GM12878 (cell line): ENCODE measurements around the gene PSORS1C2. TPM values are rescaled to one million over a fixed set of nuclear protein-coding genes. Genes with fewer than 3 reads are reported as not detected.

Source experiments
- CBX5 ChIP-seq: sonication (generic); IDR thresholded peaks from 2 replicates; pipeline ENCODE4 v1.6.1; 2016; ENCODE audit warnings: low read depth, moderate library complexity, mild to moderate bottlenecking, inconsistent platforms
- CHD1 ChIP-seq: IDR thresholded peaks from 2 replicates; pipeline ENCODE4 v1.6.1; 2012; ENCODE audit warnings: low read depth, low read length, improper control_type of control experiment
- CHD4 ChIP-seq: fragments of 200-600 bp; sonication (generic); IDR thresholded peaks from 2 replicates; pipeline ENCODE4 v1.6.1; 2016; ENCODE audit warnings: mild to moderate bottlenecking
- DPF2 ChIP-seq: fragments of 450-650 bp; IDR thresholded peaks from 2 replicates; pipeline ENCODE4 v1.6.1; 2017; ENCODE audit warnings: mild to moderate bottlenecking
- IKZF2 ChIP-seq, 2 experiments: fragments of 450-650 bp; IDR thresholded peaks; 2 replicates each; pipeline ENCODE4 v1.6.1; 2017; ENCODE audit warnings: mild to moderate bottlenecking in 2 of 2, moderate library complexity in 2 of 2
- KLF5 ChIP-seq: fragments of 450-650 bp; IDR thresholded peaks from 2 replicates; pipeline ENCODE4 v1.6.1; 2014; ENCODE audit warnings: mild to moderate bottlenecking; ENCODE audit not compliant: partially characterized antibody
- NBN ChIP-seq: fragments of 450-650 bp; IDR thresholded peaks from 2 replicates; pipeline ENCODE4 v1.6.1; 2016
- NR2C1 ChIP-seq: fragments of 450-650 bp; IDR thresholded peaks from 2 replicates; pipeline ENCODE4 v1.6.1; 2017; ENCODE audit warnings: antibody characterized with exemption, mild to moderate bottlenecking, moderate library complexity
- POLR2AphosphoS5 ChIP-seq: IDR thresholded peaks from 2 replicates; pipeline ENCODE4 v1.6.1; 2011; ENCODE audit warnings: mild to moderate bottlenecking, low read length, inconsistent platforms
- SIN3A ChIP-seq: IDR thresholded peaks from 2 replicates; pipeline ENCODE4 v1.6.1; 2012; ENCODE audit warnings: low read depth, low read length, improper control_type of control experiment
- SMAD1 ChIP-seq: fragments of 450-650 bp; IDR thresholded peaks from 2 replicates; pipeline ENCODE4 v1.6.1; 2018; ENCODE audit warnings: mild to moderate bottlenecking, low read depth; ENCODE audit not compliant: partially characterized antibody
- SMAD5 ChIP-seq: IDR thresholded peaks from 2 replicates; pipeline ENCODE4 v1.6.1; 2016; ENCODE audit warnings: antibody characterized with exemption, low read depth
- SP1 ChIP-seq: IDR thresholded peaks from one replicate; pipeline ENCODE4 v1.6.1; 2011; ENCODE audit warnings: low read depth, low read length
- SREBF1 ChIP-seq: IDR thresholded peaks from 2 replicates; pipeline ENCODE4 v1.6.1; 2012; ENCODE audit warnings: mild to moderate bottlenecking, low read length
- polyA plus RNA-seq, 11 experiments: library from polyadenylated mRNA; depleted of rRNA in 4 of 11; unstranded in 6 of 11; stranded (reverse) in 5 of 11; fragments of >200 nt; fragmentation: Nextera tagmentation in 4 of 11; fragmentation: Illumina TruSeq in 1 of 11; extraction: Ambion mirVana in 4 of 11; extraction: Trizol in 1 of 11; gene quantifications; 1 replicate in 1 of 11; 2 replicates in 10 of 11; pipeline versions ENCODE4 v1.2.1 to v1.2.3, GENCODE V29; 2011 to 2016; ENCODE audit warnings: inconsistent platforms in 2 of 11, missing spikeins in 2 of 11, low read depth in 1 of 11
- total RNA-seq, 4 experiments: library from RNA; depleted of rRNA in 3 of 4; stranded (reverse); fragments of >200 nt in 3 of 4; fragmentation: Illumina TruSeq in 1 of 4; extraction: Trizol in 1 of 4; gene quantifications; 2 replicates each; pipeline versions ENCODE4 v1.2.1 to v1.2.3, GENCODE V29; 2013 to 2021
- TF ChIP-seq, protein P1 (sequence below): fragments of 150-350 bp; IDR thresholded peaks from 2 replicates; pipeline ENCODE4 v1.6.1; 2014; ENCODE audit warnings: mild to moderate bottlenecking, low read depth, low read length
- TF ChIP-seq, protein P2 (sequence below): IDR thresholded peaks from 2 replicates; pipeline ENCODE4 v1.6.1; 2012; ENCODE audit warnings: low read depth, low read length, improper control_type of control experiment
- TF ChIP-seq, protein P3 (sequence below): fragments of 450-650 bp; formaldehyde crosslinking; IDR thresholded peaks from 2 replicates; pipeline ENCODE4 v1.5.0; 2022; ENCODE audit warnings: mild to moderate bottlenecking, missing genetic modification characterization
- TF ChIP-seq, protein P4 (sequence below): fragments of 450-650 bp; formaldehyde crosslinking; IDR thresholded peaks from 2 replicates; pipeline ENCODE4 v1.4.0; 2020; ENCODE audit warnings: mild to moderate bottlenecking, moderate library complexity
- TF ChIP-seq, protein P5 (sequence below): fragments of 450-650 bp; IDR thresholded peaks from 2 replicates; pipeline ENCODE4 v1.6.1; 2018; ENCODE audit warnings: borderline replicate concordance, mild to moderate bottlenecking; ENCODE audit not compliant: partially characterized antibody

PSORS1C2 gene
- total and polyA plus RNA-seq, 10 of the 15 experiments (the other 5 are each of a cell fraction or from before 2014, with no cell fraction given), result not detected

DNA sequence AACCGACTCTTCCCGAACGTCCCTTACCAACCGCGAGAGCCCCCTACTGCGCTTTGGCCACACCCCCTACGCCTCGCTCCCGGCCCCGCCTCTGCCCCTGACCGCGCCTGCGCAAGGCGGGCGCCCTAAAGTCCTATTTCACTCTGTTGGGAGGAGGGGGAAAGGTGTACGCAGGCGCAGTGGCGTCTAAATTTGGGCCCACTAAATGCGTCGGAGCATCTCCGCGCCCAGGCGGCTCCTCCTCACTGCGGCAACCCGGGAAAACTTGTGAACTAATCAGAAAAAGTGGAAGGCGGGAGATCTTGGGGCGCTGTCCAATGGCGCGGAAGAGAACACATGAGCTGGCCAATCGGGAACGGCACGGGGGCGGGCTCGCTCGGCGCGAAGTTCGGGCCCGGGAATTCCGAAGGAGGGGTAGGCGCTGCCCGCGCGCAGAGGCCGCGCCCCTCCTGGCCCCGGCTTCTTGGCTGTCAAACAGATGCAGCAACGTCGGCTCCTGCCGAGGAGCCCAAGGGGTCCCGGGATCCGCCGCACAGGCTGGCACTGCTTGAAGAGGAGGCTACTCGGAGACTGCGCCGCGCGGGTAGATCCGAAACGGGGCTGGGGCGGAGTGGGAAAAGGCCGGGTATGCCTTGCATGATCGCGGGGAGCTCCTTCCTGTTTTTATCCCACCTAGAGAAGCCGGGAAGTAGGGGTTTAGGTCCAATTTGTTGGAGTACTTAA lies 19.4 kb upstream of the PSORS1C2 start, which contains the start of gene TCF19 (continued):
- TF ChIP-seq, protein P1, sequence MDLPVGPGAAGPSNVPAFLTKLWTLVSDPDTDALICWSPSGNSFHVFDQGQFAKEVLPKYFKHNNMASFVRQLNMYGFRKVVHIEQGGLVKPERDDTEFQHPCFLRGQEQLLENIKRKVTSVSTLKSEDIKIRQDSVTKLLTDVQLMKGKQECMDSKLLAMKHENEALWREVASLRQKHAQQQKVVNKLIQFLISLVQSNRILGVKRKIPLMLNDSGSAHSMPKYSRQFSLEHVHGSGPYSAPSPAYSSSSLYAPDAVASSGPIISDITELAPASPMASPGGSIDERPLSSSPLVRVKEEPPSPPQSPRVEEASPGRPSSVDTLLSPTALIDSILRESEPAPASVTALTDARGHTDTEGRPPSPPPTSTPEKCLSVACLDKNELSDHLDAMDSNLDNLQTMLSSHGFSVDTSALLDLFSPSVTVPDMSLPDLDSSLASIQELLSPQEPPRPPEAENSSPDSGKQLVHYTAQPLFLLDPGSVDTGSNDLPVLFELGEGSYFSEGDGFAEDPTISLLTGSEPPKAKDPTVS, result no peak
- TF ChIP-seq SIN3A (peak; percentile 96), CHD4 (no peak), KLF5 (peak; percentile 80), SMAD5 (no peak), NR2C1 (no peak), SP1 (peak; percentile 99), POLR2AphosphoS5 (0 out of 2 replicates have a peak, but pooled peaks have one; percentile 31), IKZF2 (IDR thresholded peaks at IDR 0.05) (peak; percentile 83 to 86), CHD1 (no peak), SMAD1 (no peak), CBX5 (no peak), SREBF1 (0 out of 2 replicates have a peak, but pooled peaks have one; percentile 21), NBN (no peak), DPF2 (peak; percentile 19; the same call in 1 of the 2 replicates)
- TF ChIP-seq, protein P2, sequence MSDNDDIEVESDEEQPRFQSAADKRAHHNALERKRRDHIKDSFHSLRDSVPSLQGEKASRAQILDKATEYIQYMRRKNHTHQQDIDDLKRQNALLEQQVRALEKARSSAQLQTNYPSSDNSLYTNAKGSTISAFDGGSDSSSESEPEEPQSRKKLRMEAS, result no peak; the same call in 1 of the 2 replicates
- TF ChIP-seq, protein P3, sequence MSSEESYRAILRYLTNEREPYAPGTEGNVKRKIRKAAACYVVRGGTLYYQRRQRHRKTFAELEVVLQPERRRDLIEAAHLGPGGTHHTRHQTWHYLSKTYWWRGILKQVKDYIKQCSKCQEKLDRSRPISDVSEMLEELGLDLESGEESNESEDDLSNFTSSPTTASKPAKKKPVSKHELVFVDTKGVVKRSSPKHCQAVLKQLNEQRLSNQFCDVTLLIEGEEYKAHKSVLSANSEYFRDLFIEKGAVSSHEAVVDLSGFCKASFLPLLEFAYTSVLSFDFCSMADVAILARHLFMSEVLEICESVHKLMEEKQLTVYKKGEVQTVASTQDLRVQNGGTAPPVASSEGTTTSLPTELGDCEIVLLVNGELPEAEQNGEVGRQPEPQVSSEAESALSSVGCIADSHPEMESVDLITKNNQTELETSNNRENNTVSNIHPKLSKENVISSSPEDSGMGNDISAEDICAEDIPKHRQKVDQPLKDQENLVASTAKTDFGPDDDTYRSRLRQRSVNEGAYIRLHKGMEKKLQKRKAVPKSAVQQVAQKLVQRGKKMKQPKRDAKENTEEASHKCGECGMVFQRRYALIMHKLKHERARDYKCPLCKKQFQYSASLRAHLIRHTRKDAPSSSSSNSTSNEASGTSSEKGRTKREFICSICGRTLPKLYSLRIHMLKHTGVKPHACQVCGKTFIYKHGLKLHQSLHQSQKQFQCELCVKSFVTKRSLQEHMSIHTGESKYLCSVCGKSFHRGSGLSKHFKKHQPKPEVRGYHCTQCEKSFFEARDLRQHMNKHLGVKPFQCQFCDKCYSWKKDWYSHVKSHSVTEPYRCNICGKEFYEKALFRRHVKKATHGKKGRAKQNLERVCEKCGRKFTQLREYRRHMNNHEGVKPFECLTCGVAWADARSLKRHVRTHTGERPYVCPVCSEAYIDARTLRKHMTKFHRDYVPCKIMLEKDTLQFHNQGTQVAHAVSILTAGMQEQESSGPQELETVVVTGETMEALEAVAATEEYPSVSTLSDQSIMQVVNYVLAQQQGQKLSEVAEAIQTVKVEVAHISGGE, result no peak
- TF ChIP-seq, protein P4, sequence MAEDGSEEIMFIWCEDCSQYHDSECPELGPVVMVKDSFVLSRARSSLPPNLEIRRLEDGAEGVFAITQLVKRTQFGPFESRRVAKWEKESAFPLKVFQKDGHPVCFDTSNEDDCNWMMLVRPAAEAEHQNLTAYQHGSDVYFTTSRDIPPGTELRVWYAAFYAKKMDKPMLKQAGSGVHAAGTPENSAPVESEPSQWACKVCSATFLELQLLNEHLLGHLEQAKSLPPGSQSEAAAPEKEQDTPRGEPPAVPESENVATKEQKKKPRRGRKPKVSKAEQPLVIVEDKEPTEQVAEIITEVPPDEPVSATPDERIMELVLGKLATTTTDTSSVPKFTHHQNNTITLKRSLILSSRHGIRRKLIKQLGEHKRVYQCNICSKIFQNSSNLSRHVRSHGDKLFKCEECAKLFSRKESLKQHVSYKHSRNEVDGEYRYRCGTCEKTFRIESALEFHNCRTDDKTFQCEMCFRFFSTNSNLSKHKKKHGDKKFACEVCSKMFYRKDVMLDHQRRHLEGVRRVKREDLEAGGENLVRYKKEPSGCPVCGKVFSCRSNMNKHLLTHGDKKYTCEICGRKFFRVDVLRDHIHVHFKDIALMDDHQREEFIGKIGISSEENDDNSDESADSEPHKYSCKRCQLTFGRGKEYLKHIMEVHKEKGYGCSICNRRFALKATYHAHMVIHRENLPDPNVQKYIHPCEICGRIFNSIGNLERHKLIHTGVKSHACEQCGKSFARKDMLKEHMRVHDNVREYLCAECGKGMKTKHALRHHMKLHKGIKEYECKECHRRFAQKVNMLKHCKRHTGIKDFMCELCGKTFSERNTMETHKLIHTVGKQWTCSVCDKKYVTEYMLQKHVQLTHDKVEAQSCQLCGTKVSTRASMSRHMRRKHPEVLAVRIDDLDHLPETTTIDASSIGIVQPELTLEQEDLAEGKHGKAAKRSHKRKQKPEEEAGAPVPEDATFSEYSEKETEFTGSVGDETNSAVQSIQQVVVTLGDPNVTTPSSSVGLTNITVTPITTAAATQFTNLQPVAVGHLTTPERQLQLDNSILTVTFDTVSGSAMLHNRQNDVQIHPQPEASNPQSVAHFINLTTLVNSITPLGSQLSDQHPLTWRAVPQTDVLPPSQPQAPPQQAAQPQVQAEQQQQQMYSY (CRISPR knock-in tag), result no peak
- TF ChIP-seq, protein P5, sequence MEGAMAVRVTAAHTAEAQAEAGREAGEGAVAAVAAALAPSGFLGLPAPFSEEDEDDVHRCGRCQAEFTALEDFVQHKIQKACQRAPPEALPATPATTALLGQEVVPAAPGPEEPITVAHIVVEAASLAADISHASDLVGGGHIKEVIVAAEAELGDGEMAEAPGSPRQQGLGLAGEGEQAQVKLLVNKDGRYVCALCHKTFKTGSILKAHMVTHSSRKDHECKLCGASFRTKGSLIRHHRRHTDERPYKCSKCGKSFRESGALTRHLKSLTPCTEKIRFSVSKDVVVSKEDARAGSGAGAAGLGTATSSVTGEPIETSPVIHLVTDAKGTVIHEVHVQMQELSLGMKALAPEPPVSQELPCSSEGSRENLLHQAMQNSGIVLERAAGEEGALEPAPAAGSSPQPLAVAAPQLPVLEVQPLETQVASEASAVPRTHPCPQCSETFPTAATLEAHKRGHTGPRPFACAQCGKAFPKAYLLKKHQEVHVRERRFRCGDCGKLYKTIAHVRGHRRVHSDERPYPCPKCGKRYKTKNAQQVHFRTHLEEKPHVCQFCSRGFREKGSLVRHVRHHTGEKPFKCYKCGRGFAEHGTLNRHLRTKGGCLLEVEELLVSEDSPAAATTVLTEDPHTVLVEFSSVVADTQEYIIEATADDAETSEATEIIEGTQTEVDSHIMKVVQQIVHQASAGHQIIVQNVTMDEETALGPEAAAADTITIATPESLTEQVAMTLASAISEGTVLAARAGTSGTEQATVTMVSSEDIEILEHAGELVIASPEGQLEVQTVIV, result peak; percentile 39
